UCSD-AML1 (cell line): ENCODE measurements around the gene DCT.
"Not testable (repeated sequence)": the region's sequence is repeated elsewhere in the genome, so short reads cannot be mapped to it uniquely, and the experiment has no call there.

Experiments
- DNase-seq: peaks from one replicate; lab custom pipeline; 2025; ENCODE audit not compliant: unreplicated experiment; lab: John Stamatoyannopoulos, UW

DCT gene

DNA sequence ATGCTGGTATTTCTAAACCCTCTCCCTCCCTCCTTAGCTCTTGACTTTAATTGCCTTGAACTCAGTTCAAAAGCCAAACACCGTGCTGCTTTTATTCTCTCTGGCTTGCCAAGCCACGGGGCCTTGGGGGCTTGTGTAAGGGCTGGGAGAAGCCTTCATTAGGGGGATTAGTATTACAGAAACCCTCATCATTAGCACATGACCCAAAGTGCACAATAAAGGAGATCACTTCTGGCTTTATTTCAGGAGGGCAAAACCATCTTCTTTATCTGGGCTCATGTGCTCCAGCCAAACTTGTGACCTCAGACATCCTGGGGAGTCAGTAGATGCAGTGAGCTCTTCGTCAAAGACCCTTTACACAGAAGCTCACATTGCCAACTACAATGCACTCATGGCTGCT is at the start of gene DCT:
Gene DCT (minus strand): TSS at position 67 of the 400 bp plus-strand sequence. CDS start 427 bp downstream, outside the sequence.
- no peak for DNase-seq

DNA sequence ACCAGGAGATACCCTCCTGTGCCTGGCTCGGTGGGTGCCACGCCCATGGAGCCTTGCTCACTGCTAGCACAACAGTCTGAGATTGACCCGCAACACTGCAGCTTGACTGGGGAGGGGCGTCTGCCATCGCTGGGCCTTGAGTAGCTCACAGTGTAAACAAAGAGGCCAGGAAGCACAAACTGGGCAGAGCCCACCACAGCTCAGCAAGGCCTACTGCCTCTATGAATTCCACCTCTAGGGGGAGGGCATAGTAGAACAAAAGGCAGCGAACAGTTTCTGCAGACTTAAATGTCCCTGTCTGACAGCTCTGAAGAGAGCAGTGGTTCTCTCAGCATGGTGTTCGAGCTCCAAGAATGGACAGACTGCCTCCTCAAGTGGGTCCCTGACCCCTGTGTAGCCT is 47.5 kb upstream of the DCT start:
- DNase-seq = not testable (repeated sequence)

DNA sequence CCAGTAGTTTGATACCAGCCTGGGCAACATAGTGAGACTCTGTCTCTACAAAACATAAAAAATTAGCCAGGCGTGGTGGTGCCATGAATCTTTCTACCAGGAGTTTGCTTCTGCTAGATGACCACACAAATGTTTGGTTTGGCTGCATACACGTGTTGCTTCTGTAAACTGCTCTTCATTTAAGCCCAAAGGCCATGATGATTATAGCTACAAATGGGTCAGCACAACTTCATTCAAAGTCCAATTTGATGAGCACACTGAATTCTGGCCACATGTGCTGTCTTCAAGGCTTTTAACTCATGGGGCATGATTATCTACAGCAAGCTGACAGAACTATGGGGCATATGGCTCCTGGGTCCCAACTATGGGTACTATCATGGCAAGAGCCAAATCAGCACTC is 46.3 kb upstream of the DCT start:
- DNase-seq = no peak

DNA sequence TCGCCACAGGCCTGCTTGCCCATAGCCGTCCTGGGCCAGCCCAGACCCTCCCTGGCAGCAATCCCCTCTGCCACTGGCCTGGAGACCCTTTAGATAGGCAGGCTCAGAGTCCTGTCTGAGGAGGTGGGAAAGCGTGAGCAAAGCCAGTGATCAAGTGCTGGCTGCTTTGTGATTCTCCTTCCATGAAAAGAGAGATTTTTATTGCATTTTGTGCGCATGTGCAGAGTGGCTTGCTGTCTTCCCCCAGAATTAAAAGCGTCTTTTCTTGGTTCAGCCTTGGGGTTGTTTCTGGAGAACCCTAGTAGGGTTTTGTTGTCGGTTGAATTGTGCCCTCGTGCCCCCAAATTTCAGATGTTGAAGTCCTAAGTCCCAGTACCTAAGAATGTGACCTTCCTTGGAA is 44.9 kb upstream of the DCT start:
- no peak for DNase-seq

DNA sequence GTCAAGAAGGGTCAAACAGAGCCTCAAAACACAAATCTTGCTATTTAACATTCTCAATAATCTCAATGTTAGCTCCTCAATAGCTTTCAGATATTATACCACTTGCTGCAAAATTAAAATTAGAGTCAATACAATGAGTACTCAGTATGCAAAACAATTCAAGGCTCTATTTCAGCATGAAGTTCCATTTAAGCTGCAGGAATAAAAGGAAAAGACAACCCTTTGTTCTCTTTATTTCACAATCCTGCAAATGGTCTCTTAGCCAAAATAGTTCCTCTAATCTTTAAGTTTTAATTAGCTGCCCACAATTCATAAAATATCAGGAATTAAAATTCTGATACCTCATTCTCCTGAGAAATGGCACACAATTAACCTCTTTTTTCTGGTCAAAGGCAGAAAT is 40.5 kb upstream of the DCT start:
- no peak for DNase-seq

DNA sequence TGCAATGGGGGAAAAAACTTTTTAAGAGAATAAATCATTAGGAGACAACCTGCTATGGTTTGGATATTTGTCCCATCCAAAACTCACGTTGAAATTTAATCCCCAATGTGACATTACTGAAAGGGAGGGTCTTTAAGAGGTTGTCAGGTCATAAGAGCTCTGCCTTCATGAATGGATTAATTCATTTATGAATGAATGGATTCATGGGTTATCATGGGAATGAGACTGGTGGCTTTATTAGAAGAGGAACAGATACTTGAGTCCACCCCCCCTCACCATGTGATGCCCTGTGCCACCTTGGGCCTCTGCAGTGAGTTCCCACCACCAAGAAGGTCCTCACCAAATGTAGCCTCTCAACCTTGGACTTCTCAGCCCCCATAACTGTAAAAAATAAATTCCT is 37.0 kb upstream of the DCT start:
- no peak for DNase-seq

DNA sequence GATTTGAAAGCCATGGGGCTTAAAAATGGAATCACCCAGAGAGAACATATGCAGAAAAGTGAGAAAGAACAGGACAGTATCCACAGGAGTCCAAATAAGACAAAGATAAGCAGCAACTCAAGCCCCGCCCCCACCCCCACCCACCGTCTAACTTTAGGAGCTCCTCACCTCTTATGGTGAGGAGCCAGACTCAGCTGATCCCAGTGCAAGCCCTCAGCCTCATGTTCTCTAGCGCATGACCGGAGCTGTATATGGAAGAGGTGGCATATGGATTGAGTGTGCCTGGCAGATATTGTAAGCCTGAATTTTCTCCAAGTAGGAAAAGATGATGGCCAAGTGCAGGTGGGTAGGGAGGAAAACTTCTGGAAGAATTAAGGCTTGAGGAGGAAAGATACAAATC is 36.4 kb upstream of the DCT start:
- no peak for DNase-seq

DNA sequence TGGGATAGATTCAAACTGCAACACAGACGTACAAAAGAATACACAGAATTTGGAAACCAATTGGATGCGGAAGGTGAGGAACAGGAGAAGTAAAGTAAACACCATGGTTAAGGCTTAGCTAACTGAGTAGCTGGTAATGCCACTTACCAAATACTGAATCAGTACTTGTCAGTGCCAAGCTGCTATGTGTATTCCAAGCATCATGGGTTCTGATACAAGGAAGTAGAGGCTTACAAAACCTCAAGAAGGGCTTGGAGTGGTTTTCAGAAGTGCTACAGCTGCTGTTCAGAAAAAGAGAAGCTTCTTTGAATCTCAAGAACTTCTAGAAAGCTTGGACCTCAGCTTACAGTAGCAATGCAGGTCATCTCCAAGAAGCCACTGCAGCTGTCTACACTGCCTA is 35.9 kb upstream of the DCT start:
- no peak for DNase-seq

DNA sequence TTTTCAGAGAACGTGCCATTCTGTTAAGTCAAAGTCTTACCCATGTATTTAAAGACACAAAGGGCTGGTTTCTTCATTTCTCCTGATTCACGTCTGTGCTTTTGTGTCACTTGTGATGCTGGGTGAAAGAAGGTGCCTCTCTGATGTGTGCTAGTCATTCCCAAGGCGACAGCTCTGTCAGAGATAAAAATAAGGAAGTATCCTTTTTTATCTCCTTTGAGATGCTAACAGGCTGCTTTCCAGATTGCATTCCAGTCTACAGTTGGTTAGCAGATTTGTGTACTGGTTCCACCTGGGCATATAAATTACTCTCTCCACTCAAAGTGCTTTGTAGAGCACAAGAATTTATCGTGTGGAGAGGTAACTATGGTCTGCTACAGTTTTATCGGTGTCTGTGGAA is 33.5 kb upstream of the DCT start:
- DNase-seq = no peak

DNA sequence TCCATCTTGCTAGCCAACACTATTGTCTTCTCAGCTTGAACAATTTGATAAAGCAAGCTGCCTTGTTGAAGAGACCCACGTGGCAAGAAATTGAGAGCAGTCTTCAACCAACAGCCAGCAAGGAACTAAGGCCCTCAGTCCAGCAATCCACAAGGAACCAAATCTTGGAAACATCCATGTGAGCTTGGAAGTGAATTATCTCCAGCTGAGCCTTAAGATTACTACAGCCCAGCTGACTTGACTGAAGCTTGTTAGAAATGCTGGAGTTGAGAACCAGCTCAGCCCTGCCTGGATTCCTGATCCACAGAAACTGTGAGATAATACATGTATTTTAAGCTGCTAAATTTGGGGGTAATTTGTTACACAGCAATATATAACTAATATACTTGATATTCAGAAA is 26.2 kb upstream of the DCT start:
- DNase-seq = no peak

DNA sequence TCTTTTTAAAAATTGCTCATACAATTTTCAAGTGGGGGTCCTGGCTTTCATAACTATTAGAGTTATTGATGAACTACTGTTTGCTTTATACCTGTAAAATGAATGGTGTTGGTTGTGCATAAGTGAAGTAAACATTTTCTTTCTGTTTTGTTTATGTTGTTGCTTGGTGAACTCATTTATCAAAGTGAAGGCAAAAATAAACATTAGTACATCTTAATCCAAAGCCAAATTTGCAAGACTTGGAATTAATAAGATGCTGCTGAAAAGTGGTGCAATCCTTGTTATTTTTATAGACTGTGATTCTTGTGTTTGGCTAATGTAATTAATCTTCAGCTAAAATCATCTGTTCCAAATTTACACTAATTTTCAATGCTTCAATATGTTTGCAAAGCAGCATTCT is 24.4 kb upstream of the DCT start:
- no peak for DNase-seq

DNA sequence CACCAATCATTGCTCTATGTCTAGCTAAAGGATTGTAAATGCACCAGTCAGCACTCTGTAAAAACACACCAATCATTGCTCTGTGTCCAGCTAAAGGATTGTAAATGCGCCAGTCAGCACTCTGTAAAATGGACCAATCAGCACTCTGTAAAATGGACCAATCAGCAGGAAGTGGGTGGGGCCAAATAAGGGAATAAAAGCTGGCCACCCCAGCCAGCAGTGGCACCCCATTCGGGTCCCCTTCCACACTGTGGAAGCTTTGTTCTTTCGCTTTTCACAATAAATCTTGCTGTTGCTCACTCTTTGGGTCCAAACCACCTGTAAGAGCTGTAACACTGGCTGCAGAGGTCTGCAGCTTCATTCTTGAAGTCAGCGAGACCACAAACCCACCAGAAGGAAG is 19.3 kb upstream of the DCT start:
- DNase-seq = not testable (repeated sequence)

DNA sequence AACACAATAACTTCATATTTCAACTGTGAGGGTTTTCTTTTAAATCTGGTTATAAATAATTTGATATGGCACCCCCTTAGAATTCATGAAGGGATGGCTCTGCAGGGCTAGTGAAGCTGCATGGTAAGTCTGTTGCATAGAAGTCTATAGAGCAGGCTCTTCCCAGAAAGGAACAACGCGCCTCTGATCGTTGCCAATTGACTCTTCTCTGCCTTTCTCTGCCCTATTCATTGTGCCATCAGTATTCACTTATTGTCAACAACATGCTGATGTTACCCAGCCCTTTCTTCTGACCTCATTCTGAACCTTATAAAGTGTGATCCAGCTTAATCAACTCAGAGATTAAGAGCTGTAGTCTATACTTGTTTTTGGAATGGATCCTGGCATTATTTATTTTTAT is 16.3 kb upstream of the DCT start:
- DNase-seq = no peak

DNA sequence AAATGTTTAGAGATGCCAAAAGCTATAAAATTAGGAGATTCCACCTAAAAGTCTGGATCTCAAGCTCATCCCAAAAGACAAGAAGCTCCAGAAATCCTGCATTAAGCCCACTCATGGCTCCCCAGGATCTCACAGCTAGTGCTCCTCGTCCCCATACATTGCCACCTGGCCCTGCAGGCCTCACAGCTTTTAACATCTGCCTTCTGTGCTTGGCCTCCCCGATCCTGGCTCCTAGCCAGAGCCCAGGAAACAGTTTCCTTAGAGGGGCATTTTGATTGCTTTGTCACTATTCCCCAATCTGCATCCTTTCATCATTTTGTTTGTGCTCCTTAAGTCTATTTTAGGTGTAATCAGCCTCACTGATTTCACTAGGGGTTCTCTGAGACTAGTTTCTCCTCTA is 14.5 kb upstream of the DCT start:
- DNase-seq = no peak

DNA sequence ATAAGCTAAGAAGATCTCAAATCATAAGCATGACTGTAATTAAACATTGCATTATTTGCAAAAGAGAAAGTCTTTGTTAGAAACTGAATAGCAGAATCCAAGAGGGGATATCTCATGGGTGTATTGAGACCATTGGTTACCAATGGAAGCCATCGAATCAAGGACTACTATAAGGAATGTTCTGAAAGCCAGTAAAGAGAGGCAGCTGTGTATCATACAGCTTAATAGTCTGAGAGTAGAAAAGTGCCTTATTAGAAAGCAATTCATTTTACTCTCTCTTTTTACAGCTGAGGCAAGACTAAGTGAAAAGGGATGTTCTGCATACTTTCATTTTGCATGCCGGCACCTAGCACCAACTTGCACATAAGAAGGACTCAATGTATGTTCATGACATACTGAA is 7.6 kb upstream of the DCT start:
- no peak for DNase-seq

DNA sequence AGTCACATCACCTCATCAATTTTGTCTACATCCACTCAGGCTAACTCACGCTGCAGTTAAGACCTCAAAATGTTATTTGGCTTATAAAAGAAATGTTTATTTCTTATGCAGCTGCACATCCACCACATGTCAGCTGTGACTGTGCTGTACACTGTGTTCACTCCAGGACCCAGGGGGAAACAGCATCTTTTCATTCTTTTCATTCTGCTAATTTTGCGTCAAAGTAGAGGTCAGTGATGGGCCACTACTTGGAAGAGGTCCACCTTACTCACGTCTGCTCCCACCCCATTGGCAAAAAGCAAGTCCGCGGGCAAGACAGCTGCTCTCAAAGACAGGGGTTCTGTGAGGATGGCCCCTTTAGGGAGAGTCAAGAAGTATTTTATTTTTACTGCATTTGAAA is 4.5 kb upstream of the DCT start:
- DNase-seq = no peak

DNA sequence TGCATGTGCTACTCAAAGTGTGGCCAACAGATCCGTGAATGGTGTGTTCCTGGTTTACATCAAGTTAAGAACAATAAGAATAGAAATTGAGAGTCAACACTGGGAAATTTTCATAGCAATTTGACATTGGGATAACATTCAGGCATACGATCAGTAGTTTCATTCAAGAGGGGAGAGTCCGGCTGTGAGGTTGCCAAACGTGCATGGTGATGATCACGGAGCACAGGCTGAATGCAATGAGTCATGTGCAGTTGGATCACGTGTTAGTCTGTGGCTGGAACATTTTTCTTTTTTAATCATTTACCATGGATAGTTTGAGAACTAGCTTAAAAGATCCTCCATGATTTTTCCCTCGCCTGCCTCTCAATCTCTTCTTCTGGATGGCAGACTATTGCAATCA is 2.5 kb upstream of the DCT start:
- no peak for DNase-seq

DNA sequence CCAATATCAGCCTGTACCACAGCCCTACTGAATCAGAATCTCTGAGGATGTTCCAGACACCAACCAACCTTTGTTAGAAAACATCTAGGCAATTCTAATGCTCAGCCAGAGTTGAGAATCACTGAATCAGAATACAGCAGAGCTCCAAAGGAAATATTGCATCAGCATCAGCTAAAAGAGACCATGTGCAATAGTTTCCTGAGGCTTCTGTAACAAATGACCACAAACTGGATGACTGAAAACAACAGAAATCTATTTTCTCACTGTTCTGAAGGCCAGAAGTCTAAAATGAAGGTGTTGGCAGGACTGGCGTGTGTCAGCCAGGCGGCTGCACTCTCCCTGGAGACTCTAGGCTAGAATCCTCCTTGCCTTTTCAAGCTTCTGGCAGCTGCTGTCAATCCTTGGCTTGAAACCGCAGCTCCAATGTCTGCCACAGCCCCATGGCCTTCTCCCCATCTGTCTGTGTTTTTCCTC is 1.2 kb upstream of the DCT start:
- DNase-seq = peak; percentile 17

DNA sequence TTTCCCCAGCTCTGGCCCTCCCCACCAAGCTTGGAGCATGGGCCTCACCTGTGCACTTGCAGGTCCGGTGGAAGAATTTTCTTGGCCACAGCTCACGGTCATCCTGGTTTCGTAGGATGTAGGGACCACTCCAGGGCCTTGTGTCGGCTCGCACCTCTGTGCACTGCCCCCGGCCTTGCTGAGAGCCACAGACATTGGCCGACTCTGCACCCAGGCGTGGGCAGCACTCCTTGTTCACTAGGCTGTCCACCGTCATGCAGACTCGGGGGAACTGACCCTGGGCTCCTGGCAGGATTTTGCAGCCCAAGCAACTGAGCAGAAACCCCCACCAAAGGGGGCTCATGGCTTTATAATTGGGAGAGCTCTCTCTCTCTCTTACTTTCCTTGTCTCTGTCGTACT is 569 bp downstream of the DCT start:
- DNase-seq = no peak

DNA sequence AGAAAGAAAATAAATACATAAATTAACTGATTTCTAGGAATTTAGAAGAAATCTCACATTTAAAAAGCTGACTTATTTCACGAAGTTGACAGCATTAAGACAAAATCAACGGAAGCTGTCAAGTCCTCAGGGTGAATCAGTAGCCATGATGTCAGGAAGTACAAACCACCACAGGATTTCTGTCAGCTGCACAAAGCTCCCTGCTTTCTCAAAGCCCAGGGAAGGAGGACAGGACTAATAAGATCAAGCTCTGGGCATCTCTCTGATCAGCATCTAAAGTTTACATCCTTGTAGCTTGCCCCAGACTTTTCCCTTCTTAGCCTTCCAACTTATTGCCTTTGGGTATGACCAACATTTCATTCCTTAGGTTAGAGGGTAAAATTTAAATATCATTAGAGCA is 9.4 kb downstream of the DCT start:
- DNase-seq = no peak

DNA sequence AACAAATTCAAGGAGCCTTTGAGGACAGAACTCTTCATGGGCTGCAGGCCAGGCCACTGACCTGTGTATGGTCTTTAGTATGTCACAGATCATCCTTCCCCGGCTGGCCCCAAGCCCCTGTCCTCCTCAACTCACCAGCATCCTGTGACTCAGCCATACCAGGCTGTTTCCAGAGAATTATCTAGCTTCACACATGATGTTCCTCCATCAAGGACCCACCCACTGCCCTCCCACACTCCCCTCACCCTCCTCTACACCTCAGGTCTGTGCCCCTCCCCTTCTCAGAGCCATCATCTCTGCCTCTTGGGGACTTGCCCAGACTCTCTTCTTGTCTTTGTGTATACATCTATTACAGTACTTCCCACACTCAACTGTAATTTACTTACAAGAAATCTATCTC is 14.7 kb downstream of the DCT start:
- DNase-seq = no peak

DNA sequence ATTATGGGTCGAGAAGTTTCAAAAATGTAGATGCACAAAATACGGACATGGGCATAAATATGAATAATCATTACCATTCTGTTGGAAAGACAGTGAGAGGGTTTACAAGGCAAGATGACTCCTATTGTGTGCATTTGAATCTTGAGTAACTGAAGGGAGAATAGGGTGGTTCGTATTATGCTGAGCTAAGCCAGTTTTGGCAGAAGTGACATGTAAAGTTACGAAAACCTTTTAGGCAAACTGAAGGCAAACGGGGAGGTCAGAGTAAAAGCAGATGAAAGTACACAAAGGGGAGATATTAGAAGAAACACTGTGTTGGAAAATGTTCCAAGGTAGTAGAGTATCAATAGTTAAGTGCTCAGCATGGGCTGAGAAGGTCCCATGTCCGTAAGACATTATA is 16.8 kb downstream of the DCT start:
- DNase-seq = no peak

DNA sequence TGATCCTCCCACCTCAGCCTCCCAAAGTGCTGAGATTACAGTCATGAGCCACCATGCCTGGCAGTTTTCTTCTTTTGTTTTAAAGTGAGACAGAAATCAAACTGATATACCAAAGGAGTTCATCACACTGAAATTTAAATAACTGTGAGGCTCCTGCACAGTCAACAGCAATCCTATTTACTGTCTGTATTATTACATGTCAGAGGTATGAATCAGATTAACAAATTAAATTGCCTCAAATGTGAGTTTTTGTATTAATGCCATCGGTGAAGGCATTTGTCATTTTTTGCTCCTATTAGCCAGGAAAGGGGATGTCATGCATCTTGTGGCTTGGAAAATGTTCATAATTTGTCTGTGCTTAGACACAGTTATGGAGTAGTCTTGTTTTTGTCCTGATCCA is 20.4 kb downstream of the DCT start:
- no peak for DNase-seq

DNA sequence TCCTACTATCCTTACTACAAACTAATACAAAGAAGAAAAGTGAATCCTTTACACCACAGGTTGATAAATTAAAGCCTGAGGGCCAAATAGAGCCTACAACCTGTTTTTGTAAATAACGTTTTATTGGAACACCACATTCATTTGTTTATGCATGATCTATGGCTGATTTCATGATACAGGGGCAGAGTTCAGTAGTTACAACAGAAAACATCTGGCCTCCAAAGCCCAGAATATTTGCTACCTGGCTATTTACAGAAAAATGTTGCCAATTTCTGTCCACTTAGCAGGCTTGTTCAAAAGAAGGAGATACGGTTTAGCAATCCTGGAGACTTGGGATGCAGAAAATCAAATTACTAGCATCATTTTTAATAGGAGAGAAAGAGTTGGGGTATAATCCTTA is 24.1 kb downstream of the DCT start:
- no peak for DNase-seq
